ENCODE results near the gene ZNF680.
"Not testable (repeated sequence)": the region's sequence is repeated elsewhere in the genome, so short reads cannot be mapped to it uniquely, and the experiment has no call there.

Gene ZNF680

GRCh38 chr7:64555046-64555445 lies 7.8 kb downstream of the ZNF680 start:
- DNase-seq (ENCODE audit: low spot score), result no peak

DNA sequence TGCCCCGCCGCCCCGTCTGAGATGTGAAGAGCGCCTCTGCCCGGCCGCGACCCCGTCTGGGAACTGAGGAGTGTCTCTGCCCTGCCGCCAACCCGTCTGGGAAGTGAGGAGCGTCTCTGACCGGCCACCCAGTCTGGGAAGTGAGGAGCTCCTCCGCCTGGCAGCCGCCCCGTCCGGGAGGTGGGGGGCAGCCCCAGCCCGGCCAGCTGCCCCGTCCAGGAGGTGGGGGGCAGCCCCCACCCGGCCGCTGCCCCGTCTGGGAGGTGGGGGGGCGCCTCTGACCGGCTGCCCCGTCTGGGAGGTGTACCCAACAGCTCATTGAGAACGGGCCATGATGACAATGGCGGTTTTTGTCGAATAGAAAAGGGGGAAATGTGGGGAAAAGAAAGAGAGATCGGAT lies 8.7 kb downstream of the ZNF680 start:
- not testable (repeated sequence) for DNase-seq (ENCODE audit: low spot score)

DNA sequence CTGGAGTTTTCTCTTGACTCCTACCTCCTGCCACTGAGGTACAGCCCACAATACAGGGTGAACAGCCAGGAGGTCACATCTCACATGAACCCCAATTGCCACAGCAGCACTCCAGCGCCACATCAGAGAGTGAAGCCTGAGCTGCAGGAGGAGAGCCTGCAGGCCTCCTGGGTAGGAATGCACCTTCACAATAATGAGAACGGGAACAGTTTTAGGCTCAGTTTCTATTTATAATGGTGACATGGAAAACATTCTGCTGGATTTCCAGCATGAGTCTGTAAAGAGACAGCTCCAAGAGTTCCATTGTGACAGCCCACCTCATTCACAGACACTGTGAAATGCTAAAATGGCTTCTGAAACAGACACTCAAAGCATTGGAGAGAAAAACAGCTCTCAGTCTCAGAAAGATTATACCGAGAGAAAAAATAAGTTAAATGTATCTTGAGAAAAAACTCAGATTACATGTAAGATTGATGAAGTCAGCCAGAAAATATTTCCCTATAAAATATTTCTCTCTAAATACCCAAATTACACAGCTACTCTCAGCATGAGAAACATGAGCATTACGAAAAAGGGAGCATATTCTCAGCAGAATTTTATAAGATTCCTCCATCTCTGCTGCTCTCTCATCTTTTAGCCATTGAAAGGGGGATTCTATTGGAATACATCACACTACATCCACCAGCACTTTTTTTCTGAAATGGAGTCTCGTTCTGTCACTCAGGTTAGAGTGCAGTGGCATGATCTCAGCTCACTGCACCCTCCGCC lies 11.3 kb downstream of the ZNF680 start:
- no peak for DNase-seq (ENCODE audit: low spot score)

- no peak for DNase-seq (ENCODE audit: low spot score)
Observed at GRCh38 chr7:64544010-64544409, 18.9 kb downstream of the ZNF680 start.

DNA sequence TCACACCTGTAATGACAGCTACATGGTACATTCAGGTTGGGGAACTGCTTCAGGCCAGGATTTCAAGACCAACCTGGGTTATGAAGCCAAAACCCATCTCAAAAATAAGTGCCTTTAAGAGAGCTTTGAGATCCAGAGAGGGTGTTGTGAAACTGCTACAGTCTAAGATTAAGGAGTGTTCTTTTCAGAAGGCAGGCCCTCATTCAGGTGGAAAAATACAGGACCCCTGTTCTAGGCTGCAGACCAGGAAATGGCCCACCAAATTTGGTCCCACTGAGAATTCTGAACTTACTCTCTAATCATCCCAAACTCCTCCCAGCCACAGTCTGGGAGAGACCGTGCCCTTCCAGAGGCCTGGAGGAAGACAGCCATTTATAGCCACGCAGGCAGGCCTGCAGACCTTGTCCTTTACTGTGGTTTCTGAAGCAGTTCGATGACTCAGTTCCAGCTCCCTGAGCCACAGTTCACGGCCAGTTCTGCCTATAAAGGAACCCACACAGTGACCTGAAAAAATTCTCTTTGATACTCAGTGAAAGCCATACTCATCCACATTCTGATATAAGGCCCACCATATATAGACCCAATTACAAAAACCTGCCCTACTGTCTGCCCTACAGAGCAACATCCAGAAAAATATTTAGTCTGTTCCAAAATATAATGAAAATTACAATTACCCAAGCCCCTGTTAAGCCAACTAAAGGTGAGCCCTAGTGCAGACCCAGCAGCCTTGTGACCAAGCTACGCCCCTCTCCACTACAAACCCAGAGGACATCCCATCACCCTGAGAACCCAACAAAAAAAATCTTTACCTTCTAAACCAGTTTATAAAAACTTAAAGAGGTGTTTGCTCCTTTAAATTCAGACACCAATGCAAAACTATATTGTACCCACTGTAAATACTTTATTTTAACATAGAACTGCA lies 21.2 kb downstream of the ZNF680 start:
- DNase-seq (ENCODE audit: low spot score), result no peak

DNA sequence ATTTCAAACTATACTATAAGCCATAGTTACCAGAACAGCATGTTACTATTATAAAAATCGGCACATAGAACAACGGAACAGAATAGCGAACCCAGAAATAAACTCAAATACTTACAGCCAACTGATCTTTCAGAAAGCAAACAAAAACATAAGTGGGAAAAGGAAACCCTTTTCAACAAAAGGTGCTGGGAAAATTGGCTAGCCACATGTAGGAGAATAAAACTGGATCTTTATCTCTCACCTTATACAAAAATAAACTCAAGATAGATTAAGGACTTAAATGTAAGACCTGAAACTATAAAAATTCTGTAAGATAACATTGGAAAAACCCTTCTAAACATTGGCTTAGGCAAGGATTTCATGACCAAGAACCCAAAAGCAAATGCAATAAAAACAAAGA lies 29.1 kb downstream of the ZNF680 start:
- DNase-seq (ENCODE audit: low spot score), result no peak

GRCh38 chr7:64528770-64529169 lies 34.1 kb downstream of the ZNF680 start:
- no peak for DNase-seq (ENCODE audit: low spot score)

DNA sequence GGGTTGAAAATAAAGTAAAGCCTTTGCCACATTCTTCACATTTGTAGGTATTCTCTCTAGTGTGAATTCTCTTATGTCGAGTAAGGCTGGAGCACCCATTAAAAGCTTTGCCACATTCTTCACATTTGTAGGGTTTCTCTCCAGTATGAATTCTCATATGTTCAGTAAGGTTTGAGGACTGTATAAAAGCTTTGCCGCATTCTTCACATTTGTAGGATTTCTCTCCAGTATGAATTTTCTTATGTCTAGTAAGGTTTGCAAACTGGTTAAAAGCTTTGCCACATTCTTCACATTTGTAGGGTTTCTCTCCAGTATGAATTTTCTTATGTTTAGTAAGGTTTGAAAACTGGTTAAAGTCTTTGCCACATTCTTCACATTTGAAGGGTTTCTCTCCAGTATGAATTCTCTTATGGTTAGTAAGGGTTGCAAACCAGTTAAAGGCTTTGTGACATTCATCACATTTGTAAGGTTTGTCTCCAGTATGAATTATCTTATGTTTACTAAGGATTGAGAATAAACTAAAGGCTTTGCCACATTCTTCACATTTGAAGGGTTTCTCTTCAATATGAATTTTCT lies 41.4 kb downstream of the ZNF680 start:
- DNase-seq (ENCODE audit: low spot score), result no peak

DNA sequence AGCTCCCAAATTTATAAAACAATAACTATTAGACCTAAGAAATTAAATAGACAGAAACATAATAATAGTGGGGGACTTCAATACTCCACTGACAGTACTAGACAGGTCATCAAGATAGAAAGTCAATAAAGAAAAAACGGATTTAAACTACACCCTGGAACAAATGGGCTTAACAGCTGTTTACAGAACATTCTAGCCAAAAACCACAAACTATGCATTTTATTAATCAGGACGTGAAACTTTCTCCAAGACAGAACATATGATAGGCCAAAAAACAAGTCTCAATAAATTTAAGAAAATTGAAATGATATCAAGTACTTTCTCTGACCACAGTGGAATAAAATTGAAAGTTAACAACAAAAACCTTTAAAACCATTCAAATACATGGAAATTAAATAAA lies 46.4 kb downstream of the ZNF680 start:
- DNase-seq (ENCODE audit: low spot score), result no peak

GRCh38 chr7:64515781-64516180 lies 47.1 kb downstream of the ZNF680 start:
- no peak for DNase-seq (ENCODE audit: low spot score)

GRCh38 chr7:64515330-64515729 lies 47.5 kb downstream of the ZNF680 start:
- DNase-seq (ENCODE audit: low spot score), result no peak

- DNase-seq (ENCODE audit: low spot score), result no peak
Observed at GRCh38 chr7:64509583-64509982, 53.3 kb downstream of the ZNF680 start.

DNA sequence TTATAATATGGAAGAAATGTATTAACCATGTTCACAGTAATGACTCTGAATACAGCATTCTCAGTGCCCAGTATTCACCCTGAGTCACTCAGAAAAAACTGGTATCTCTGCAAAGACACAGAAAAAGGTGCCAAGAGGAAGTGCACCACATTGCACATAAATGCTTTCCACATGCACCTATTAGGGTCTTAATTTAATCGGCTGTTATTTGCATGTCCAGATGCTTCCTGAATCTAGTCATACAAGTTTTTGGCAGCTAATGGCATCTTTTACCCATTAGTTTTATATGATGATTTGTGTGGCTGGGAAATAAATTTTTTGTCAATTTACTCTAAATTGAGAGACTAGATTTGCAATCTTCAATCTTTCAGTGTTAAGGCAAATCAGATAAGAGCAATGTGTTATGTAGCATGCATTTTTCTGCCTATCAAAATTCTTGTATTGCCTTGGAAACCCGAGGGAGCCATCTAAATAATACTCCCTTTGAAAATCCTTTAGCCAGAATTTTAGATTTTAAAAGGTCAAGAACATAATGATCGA lies 58.2 kb downstream of the ZNF680 start:
- no peak for DNase-seq (ENCODE audit: low spot score)

DNA sequence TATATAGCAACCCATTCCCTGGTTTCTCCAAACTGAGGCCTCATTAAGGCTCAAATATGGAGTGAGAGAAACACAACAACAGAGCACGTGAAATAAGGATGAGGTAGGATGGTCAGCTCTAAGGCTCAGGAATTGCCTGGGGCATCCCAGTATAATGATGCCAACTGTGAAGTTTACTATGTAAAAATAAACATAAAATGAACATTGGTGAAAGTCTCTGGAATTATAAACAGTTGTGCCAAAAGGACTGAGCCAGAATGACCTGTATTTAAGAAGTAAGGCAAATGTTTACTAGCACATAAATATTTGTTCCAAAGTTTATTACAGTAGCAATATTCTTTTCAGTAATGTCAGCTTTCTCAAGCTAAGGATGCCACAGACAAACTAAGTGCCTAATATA lies 64.6 kb downstream of the ZNF680 start:
- no peak for DNase-seq (ENCODE audit: low spot score)

- no peak for DNase-seq (ENCODE audit: low spot score)
Observed at GRCh38 chr7:64494912-64495461, 67.9 kb downstream of the ZNF680 start.

DNA sequence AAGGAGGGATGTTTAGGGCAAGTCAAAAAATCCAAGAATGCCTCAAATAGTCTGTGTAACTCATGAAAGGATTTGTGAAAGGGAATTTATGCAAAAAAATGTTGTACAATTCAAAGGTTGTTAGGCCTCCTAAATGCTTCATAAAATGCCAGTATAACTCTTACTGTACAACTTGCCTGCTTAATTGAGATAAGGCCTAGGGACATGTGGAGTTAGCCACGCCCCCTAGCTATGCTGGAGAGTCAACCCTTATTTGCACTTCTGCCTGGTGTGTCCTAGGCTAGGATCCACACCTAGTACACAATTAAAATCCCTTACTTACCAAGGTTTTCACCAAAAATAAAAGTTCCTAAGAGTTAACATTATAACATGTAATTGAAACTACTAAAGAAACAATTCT lies 77.2 kb downstream of the ZNF680 start:
- no peak for DNase-seq (ENCODE audit: low spot score)
